Measurements from ENCODE around the gene MAP7D2. TPM values are rescaled to one million over a fixed set of nuclear protein-coding genes. Genes with fewer than 3 reads are reported as not detected.

The MAP7D2 gene
- total and polyA plus RNA-seq, 9 of the 15 experiments (the other 6 are each of a cell fraction or from before 2014, with no cell fraction given), result 0.01 to 0.04 (median 0.03) TPM; not detected in 4

DNA sequence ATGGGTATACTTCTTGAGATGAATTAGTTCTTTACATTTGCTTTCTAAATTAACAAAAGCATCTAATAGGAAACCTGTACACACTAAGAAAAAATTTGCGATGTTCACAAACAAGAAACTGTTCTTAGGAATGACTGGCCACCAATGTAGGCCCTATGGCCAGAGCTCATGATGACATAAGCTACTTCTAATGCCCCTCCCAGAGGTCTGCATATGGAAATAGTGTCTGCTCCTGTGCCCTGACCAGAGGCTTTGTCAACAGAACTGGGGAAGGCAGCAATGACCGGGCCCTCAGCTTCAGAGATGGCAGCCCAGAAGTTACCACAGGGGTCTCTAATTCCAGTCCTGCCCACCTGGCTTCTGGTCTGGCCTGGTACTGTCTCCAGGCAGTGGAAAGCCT is 110.8 kb downstream of the MAP7D2 start:
- DNase-seq (ENCODE audit: extremely low read depth in 1 of 4, low spot score in 3 of 4) (no peak), ATAC-seq (no peak), FAIRE-seq (no peak)
- in situ Hi-C loops (cut with MboI) (no loop called here), intact Hi-C loops (cut with micrococcal nuclease) (no loop called here)
- H3K27me3 ChIP-seq (ENCODE audit: control insufficient read depth in 2 of 2, insufficient read depth in 2 of 2, low read length in 2 of 2), result peaks cover 5 to 9% of the 10 kb centered on the region in 2 experiments; a peak in 3 of 5 replicates
- TF ChIP-seq MED1 (CRISPR knock-in tag; IDR thresholded peaks at IDR 0.05; ENCODE audit: borderline replicate concordance) (no peak), ZNF780A (CRISPR knock-in tag; IDR thresholded peaks at IDR 0.05) (no peak), NFIX (CRISPR knock-in tag; IDR thresholded peaks at IDR 0.05; ENCODE audit: low read depth) (no peak), NCOA2 (IDR thresholded peaks at IDR 0.05; ENCODE audit: partially characterized antibody in 2 of 2) (no peak), CHCHD3 (CRISPR knock-in tag; IDR thresholded peaks at IDR 0.05) (no peak), ZSCAN29 (IDR thresholded peaks at IDR 0.05) (no peak), MTA3 (IDR thresholded peaks at IDR 0.05; ENCODE audit: borderline replicate concordance) (no peak)
- H3K4me3 ChIP-seq, result no peak overlapping the region
- H3K9me3 ChIP-seq (replicated peaks; ENCODE audit: control insufficient read depth, insufficient read depth, low read depth, low read length), result no peaks in the 10 kb centered on the region
- 0% methylated on average over 1 of the region's 2 CpGs for WGBS (ENCODE audit: insufficient coverage, low coverage, missing lambda C conversion rate)
- H3K4me2 ChIP-seq (ENCODE audit: insufficient read depth, low read length), result no peak overlapping the region
- H3K27ac ChIP-seq (ENCODE audit: extremely low read depth, low read depth, low read length), result no peak overlapping the region
- ChIA-PET POLR2A (no interaction called here), CTCF (ENCODE audit: low intra/inter-chr PET ratio) (no interaction called here)
- no peaks in the 10 kb centered on the region for H3K4me1 ChIP-seq (replicated peaks in 1 of 2; ENCODE audit: control insufficient read depth in 2 of 2, insufficient read depth in 2 of 2, low read length in 2 of 2)
- no peak overlapping the region for H2AFZ ChIP-seq (ENCODE audit: low read depth, low read length)
- no peaks in the 10 kb centered on the region for H3K79me2 ChIP-seq (ENCODE audit: control insufficient read depth, insufficient read depth, low read length)
- H4K20me1 ChIP-seq (replicated peaks; ENCODE audit: control insufficient read depth, insufficient read depth, low read length), result no peaks in the 10 kb centered on the region
- H3K9ac ChIP-seq (ENCODE audit: insufficient read depth in 1 of 2, low read depth in 2 of 2, low read length in 2 of 2), result no peak overlapping the region
- no TSS peak for BruUV-seq (replicated peaks)
- H3K36me3 ChIP-seq (ENCODE audit: control insufficient read depth, insufficient read depth, low read length), result no peaks in the 10 kb centered on the region
- H3K9me1 ChIP-seq (ENCODE audit: control insufficient read depth, insufficient read depth, low read length), result no peaks in the 10 kb centered on the region

DNA sequence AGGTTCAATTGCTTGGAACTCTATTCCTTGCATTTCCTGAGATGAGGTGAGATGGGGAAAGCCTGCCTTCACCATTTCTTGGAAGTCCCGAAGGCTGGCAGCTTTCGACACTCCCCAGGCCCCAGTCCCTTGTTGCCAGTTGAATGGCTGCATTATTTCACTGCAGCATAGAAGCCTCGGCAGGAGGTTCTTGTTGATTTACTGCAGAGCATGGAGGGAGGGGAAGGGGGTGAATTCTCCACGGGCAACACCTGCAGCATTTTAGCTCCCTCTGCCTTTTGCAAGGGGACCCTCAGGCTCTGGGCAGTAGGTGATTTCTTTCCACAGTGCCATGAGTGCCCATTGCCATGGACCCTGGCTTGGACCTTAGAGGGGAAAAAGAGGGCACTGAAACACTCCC is 115.1 kb downstream of the MAP7D2 start:
- no peaks in the 10 kb centered on the region for H3K36me3 ChIP-seq (ENCODE audit: control insufficient read depth, insufficient read depth, low read length)
- CTCF ChIA-PET (ENCODE audit: low intra/inter-chr PET ratio), result no interaction called here
- H3K4me1 ChIP-seq (replicated peaks in 1 of 2; ENCODE audit: control insufficient read depth in 2 of 2, insufficient read depth in 2 of 2, low read length in 2 of 2), result no peaks in the 10 kb centered on the region
- in situ Hi-C loops (cut with MboI) (no loop called here), intact Hi-C loops (cut with micrococcal nuclease) (no loop called here)
- H3K9me3 ChIP-seq (replicated peaks; ENCODE audit: control insufficient read depth, insufficient read depth, low read depth, low read length), result no peaks in the 10 kb centered on the region
- POLR2A ChIA-PET, result no interaction called here
- H3K4me2 ChIP-seq (ENCODE audit: insufficient read depth, low read length), result no peak overlapping the region
- no peak overlapping the region for H3K27ac ChIP-seq (ENCODE audit: extremely low read depth, low read depth, low read length)
- no peaks in the 10 kb centered on the region for H4K20me1 ChIP-seq (replicated peaks; ENCODE audit: control insufficient read depth, insufficient read depth, low read length)
- H3K79me2 ChIP-seq (ENCODE audit: control insufficient read depth, insufficient read depth, low read length), result no peaks in the 10 kb centered on the region
- BruUV-seq (replicated peaks), result no TSS peak
- peaks cover 3 to 12% of the 10 kb centered on the region in 2 experiments; a peak in 3 of 5 replicates for H3K27me3 ChIP-seq (ENCODE audit: control insufficient read depth in 2 of 2, insufficient read depth in 2 of 2, low read length in 2 of 2)
- H2AFZ ChIP-seq (ENCODE audit: low read depth, low read length), result no peak overlapping the region
- FAIRE-seq (no peak), ATAC-seq (no peak), DNase-seq (ENCODE audit: extremely low read depth in 1 of 4, low spot score in 3 of 4) (no peak)
- H3K4me3 ChIP-seq, result no peak overlapping the region
- WGBS (ENCODE audit: insufficient coverage, low coverage, missing lambda C conversion rate), result 2% methylated on average over 4 of the region's 4 CpGs
- no peaks in the 10 kb centered on the region for H3K9me1 ChIP-seq (ENCODE audit: control insufficient read depth, insufficient read depth, low read length)
- no peak overlapping the region for H3K9ac ChIP-seq (ENCODE audit: insufficient read depth in 1 of 2, low read depth in 2 of 2, low read length in 2 of 2)
- TF ChIP-seq NFXL1 (CRISPR knock-in tag; IDR thresholded peaks at IDR 0.05), result no peak
- TF ChIP-seq MCM3 (IDR thresholded peaks at IDR 0.05), result no peak
- no peak for TF ChIP-seq RAD21 (CRISPR knock-in tag; conservative IDR thresholded peaks at IDR 0.05 in 1 of 2, IDR thresholded peaks at IDR 0.05 in 1 of 2)
- no peak for TF ChIP-seq RFX5 (IDR thresholded peaks at IDR 0.05; ENCODE audit: low read depth, low read length)
- no peak for TF ChIP-seq BRCA1 (IDR thresholded peaks at IDR 0.05)
- no peak for TF ChIP-seq BRCA1 (CRISPR knock-in tag; IDR thresholded peaks at IDR 0.05)
- no peak for TF ChIP-seq MTA1 (IDR thresholded peaks at IDR 0.05; ENCODE audit: borderline replicate concordance)
- TF ChIP-seq TBL1XR1 (IDR thresholded peaks at IDR 0.05; ENCODE audit: low read length in 2 of 2), result no peak
- TF ChIP-seq, protein P1, sequence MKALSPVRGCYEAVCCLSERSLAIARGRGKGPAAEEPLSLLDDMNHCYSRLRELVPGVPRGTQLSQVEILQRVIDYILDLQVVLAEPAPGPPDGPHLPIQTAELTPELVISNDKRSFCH (CRISPR knock-in tag; IDR thresholded peaks at IDR 0.05), result no peak
- TF ChIP-seq, protein P1 (tag; IDR thresholded peaks at IDR 0.05), result no peak
- TF ChIP-seq DDX20 (tag; IDR thresholded peaks at IDR 0.05; ENCODE audit: low read depth), result no peak
- no peak for TF ChIP-seq MCM7 (IDR thresholded peaks at IDR 0.05)
- no peak for TF ChIP-seq SMAD4 (CRISPR knock-in tag; conservative IDR thresholded peaks at IDR 0.05)
- no peak for TF ChIP-seq ILK (tag; IDR thresholded peaks at IDR 0.05; ENCODE audit: borderline replicate concordance, low read depth)
